Measurements from ENCODE around the gene SLC27A2. TPM values are rescaled to one million over a fixed set of nuclear protein-coding genes. Genes with fewer than 3 reads are reported as not detected.

Gene SLC27A2
- total RNA-seq, 1 donor from 2014 or later = 44.6 TPM

DNA sequence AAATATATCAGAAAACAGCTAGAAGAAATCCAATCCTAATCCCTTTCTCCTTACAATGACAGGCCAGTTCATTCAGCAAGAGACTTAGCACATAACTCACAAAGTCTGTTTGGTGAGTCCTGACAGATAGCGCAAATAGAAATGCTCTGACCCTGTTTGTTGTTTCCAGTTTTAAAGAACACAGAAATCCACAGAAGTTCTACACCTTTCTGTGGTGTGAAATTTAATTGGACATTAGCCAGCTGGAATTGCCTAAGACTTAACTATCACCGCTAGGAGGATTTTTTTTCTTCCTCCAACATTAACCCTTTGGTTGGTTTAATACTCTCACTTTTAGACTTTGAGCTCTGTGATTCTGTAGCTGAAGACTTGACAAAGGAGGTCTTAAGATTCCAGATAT, 52.8 kb downstream of the SLC27A2 start:
- intact Hi-C loops (cut with micrococcal nuclease) = loop anchor here (5.0 kb wide), 1 partner anchor 43 kb away; no protein-coding TSS in a partner anchor

DNA sequence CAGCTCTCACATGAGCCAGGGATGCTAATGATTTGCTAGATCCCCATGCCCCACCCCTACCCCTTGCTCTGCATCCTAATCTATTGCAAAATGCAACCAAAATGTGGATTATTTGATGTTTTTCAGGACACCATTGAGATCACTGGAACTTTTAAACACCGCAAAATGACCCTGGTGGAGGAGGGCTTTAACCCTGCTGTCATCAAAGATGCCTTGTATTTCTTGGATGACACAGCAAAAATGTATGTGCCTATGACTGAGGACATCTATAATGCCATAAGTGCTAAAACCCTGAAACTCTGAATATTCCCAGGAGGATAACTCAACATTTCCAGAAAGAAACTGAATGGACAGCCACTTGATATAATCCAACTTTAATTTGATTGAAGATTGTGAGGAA, 53.8 kb downstream of the SLC27A2 start:
- intact Hi-C loops (cut with micrococcal nuclease) = loop anchor here (5.0 kb wide), 1 partner anchor 42 kb away; no protein-coding TSS in a partner anchor

DNA sequence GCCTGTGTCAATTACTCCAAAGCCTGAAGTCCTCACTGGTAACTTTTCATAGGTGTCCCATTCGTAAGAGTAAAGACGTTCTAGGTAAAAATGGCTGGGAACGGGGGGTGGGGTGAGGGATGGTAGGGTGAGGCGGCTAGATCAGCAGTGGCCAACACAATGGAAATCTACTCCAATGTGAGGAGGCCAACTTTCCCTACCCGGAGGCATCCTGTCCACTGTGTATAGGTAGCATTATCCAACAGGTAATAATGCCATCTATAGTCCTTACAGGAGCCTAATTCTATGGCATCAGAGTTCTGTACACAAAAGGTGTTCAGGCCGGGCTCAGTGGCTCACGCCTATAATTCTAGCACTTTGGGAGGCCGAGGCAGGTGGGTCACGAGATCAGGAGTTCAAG, 54.4 kb downstream of the SLC27A2 start:
- intact Hi-C loops (cut with micrococcal nuclease) = loop anchor here (5.0 kb wide), 1 partner anchor 41 kb away; no protein-coding TSS in a partner anchor

DNA sequence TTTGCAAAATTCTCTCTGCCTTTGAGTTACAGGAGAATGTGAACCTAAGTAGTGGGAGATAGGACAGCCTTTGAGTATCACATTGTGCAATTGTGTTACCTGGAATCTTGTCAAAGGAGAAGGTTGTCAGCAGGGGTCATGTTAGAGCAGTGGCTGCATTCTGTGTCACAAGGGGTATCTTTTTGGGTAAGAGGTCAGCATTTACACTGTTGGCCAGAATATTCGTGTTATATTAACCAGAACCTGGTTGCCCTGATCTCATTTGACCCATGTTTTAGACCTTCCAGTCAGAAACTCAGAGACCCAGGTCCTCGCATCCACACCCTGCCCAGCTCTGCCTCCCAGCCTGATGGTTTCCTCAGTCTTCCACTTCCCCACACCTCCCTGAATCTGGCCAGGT, 56.3 kb downstream of the SLC27A2 start:
- intact Hi-C loops (cut with micrococcal nuclease) = loop anchor here (5.0 kb wide), 1 partner anchor 39 kb away; no protein-coding TSS in a partner anchor

- intact Hi-C loops (cut with micrococcal nuclease) = no loop called here
Observed at GRCh38 chr15:50241684-50242450, 59.9 kb downstream of the SLC27A2 start.

- intact Hi-C loops (cut with micrococcal nuclease) = no loop called here
Observed at GRCh38 chr15:50244153-50244552, 62.2 kb downstream of the SLC27A2 start.

- intact Hi-C loops (cut with micrococcal nuclease) = loop anchor here (5.0 kb wide), 2 partner anchors 108 to 662 kb away; partner anchors contain the start of gene AP4E1
Observed at GRCh38 chr15:50244959-50245624, 63.1 kb downstream of the SLC27A2 start.

- intact Hi-C loops (cut with micrococcal nuclease) = loop anchor here (1.0 to 5.0 kb wide), 6 partner anchors 14 to 661 kb away; partner anchors contain the start of genes AP4E1, DTWD1 and FAM227B
Observed at GRCh38 chr15:50246631-50247030, 64.6 kb downstream of the SLC27A2 start.

GRCh38 chr15:50247819-50248655, 66.0 kb downstream of the SLC27A2 start:
- intact Hi-C loops (cut with micrococcal nuclease) = loop anchor here (1.0 to 5.0 kb wide), 6 partner anchors 12 to 659 kb away; partner anchors contain the start of genes AP4E1, DTWD1 and FAM227B

DNA sequence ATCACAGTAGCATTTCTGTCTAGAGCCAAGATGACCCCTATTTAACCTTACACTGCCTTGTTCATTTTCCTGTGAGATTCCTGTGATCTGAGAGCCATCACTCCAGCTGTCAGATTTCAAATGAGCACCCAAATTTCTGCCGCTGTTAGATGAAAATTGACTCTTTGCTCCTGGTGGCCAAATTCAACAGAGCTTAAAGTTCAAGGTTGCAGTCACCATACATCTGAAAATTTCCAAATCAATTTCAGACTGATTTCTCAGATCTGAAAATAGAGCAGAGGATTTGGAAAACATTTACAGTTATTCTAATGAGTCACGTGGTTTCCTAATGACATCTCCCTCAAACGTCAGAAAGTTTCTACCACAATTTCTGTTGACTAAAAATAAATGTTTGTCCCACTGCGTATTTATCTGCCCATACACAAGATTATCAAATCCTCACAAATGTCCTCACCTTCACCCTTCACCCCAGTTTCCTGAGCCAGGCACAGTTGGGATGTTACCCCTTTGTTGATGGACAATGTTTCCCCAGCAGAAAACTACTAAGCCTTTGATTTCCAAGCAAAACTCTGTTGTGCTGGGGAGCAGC, 67.1 kb downstream of the SLC27A2 start:
- intact Hi-C loops (cut with micrococcal nuclease) = loop anchor here (5.0 kb wide), 2 partner anchors 112 to 658 kb away; partner anchors contain the start of gene AP4E1

DNA sequence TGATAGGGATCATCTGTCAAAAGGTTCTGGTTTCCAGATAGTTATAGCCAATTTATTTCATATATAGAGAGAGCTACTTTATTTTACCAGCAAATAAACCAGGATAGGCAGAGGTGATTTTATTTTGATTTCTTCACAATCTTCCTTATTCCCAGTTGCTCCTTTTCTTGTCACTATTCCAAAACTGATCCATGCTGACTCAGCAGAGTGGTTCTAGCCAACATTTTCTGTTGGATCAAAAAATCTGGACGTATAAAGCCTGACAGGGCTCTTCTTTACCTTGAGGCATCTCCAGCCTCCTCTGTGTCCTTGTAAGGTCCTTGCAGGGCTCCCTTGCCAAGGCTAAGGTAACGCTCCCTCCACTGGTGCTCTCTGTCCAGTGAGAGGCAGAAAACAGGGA, 67.7 kb downstream of the SLC27A2 start:
- intact Hi-C loops (cut with micrococcal nuclease) = loop anchor here (5.0 kb wide), 2 partner anchors 112 to 658 kb away; partner anchors contain the start of gene AP4E1

- intact Hi-C loops (cut with micrococcal nuclease) = no loop called here
Observed at GRCh38 chr15:50250760-50251394, 68.9 kb downstream of the SLC27A2 start.

- intact Hi-C loops (cut with micrococcal nuclease) = loop anchor here (2.0 kb wide), 1 partner anchor 39 kb away; no protein-coding TSS in a partner anchor
Observed at GRCh38 chr15:50251638-50252182, 69.7 kb downstream of the SLC27A2 start.

GRCh38 chr15:50252556-50252955, 70.6 kb downstream of the SLC27A2 start:
- intact Hi-C loops (cut with micrococcal nuclease) = loop anchor here (2.0 kb wide), 1 partner anchor 40 kb away; no protein-coding TSS in a partner anchor

GRCh38 chr15:50256188-50257041, 74.4 kb downstream of the SLC27A2 start:
- intact Hi-C loops (cut with micrococcal nuclease) = no loop called here

- intact Hi-C loops (cut with micrococcal nuclease) = no loop called here
Observed at GRCh38 chr15:50257332-50257731, 75.3 kb downstream of the SLC27A2 start.

DNA sequence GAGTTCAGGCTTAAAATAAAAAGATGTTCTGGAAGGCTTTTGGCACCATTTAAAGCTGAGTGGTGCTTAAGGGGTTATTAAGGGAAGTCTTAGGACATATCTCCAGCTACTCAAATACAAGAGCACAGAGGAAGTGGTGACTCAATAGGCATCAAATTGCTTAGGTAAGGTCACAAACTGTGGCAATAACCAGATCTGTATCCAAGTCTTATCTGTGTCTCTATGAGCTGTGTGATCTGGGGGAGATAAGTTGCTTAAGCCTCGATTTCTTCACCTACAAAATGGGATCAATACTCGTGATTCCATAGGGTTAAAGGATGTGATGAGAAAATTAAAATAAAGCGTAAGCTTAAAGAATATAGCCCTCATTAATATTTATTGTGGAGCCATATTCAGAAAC, 75.9 kb downstream of the SLC27A2 start:
- intact Hi-C loops (cut with micrococcal nuclease) = no loop called here

- intact Hi-C loops (cut with micrococcal nuclease) = no loop called here
Observed at GRCh38 chr15:50259276-50259675, 77.3 kb downstream of the SLC27A2 start.
